ENCODE measurements around the gene NACC1. TPM values are rescaled to one million over a fixed set of nuclear protein-coding genes. Genes with fewer than 3 reads are reported as not detected.
"Not testable (repeated sequence)": the region's sequence is repeated elsewhere in the genome, so short reads cannot be mapped to it uniquely, and the experiment has no call there.

The NACC1 gene
- total RNA-seq, 2 donors from 2014 or later, result 56.7 to 119 TPM

GRCh38 chr19:13138916-13139198 is 20.8 kb downstream of the NACC1 start:
- H3K4me3 ChIP-seq, result no peak overlapping the region
- intact Hi-C loops (cut with DNase I), result no loop called here
- H3K36me3 ChIP-seq, result no peaks in the 10 kb centered on the region
- no peak for TF ChIP-seq CTCF (IDR thresholded peaks at IDR 0.05)
- no peaks in the 10 kb centered on the region for H3K9me3 ChIP-seq
- no peaks in the 10 kb centered on the region for H3K27me3 ChIP-seq
- H3K4me1 ChIP-seq, result no peaks in the 10 kb centered on the region
- DNase-seq, result no peak
- H3K9ac ChIP-seq (ENCODE audit: low read depth in 2 of 2, low read length in 2 of 2), result no peak overlapping the region
- no peak overlapping the region for H3K27ac ChIP-seq

GRCh38 chr19:13139633-13140311 is 21.7 kb downstream of the NACC1 start:
- TF ChIP-seq CTCF (IDR thresholded peaks at IDR 0.05), result no peak
- intact Hi-C loops (cut with DNase I), result no loop called here
- Histone ChIP-seq H3K27me3 (no peaks in the 10 kb centered on the region), H3K9ac (ENCODE audit: low read depth in 2 of 2, low read length in 2 of 2) (no peak overlapping the region), H3K4me1 (no peaks in the 10 kb centered on the region), H3K4me3 (no peak overlapping the region), H3K27ac (no peak overlapping the region), H3K9me3 (no peaks in the 10 kb centered on the region), H3K36me3 (peaks cover 4% of the 10 kb centered on the region)
- DNase-seq, result no peak

- Histone ChIP-seq H3K36me3 (peaks cover 9% of the 10 kb centered on the region), H3K27me3 (no peaks in the 10 kb centered on the region), H3K9me3 (no peaks in the 10 kb centered on the region), H3K4me1 (peaks cover 5% of the 10 kb centered on the region), H3K27ac (no peak overlapping the region), H3K4me3 (no peak overlapping the region), H3K9ac (ENCODE audit: low read depth in 2 of 2, low read length in 2 of 2) (no peak overlapping the region)
- peak; percentile 53 for DNase-seq
- no peak for TF ChIP-seq CTCF (IDR thresholded peaks at IDR 0.05)
- intact Hi-C loops (cut with DNase I), result no loop called here
Measured at GRCh38 chr19:13146763-13147563, 28.9 kb downstream of the NACC1 start.

GRCh38 chr19:13149173-13149627 is 31.1 kb downstream of the NACC1 start:
- H3K27ac ChIP-seq, result peak overlapping the region; percentile 98
- intact Hi-C loops (cut with DNase I); H3K27me3 ChIP-seq; H3K4me1 ChIP-seq; H3K36me3 ChIP-seq; H3K9me3 ChIP-seq: not testable (repeated sequence)
- H3K4me3 ChIP-seq, result peak overlapping the region; percentile 71
- DNase-seq, result peak; percentile 51
- H3K9ac ChIP-seq (ENCODE audit: low read depth in 2 of 2, low read length in 2 of 2), result peak overlapping the region; percentile 68 to 100

- H3K4me3 ChIP-seq, result peak overlapping the region; percentile 71
- peak overlapping the region; percentile 68 to 100 for H3K9ac ChIP-seq (ENCODE audit: low read depth in 2 of 2, low read length in 2 of 2)
- H3K9me3 ChIP-seq, result no peaks in the 10 kb centered on the region
- H3K27ac ChIP-seq, result peak overlapping the region; percentile 98
- H3K27me3 ChIP-seq, result no peaks in the 10 kb centered on the region
- TF ChIP-seq CTCF (IDR thresholded peaks at IDR 0.05), result no peak
- DNase-seq, result no peak
- H3K4me1 ChIP-seq, result peaks cover 5% of the 10 kb centered on the region
- intact Hi-C loops (cut with DNase I), result no loop called here
- peaks cover 5% of the 10 kb centered on the region for H3K36me3 ChIP-seq
Measured at GRCh38 chr19:13149628-13150186, 31.6 kb downstream of the NACC1 start.

Measured in colonic mucosa (tissue), 4 donors.